Measurements from ENCODE around the gene MYO5B. TPM values are rescaled to one million over a fixed set of nuclear protein-coding genes. Genes with fewer than 3 reads are reported as not detected.

Gene MYO5B
- polyA plus RNA-seq, 1 of the 3 experiments (the other 2 are of a cell fraction), result 1.3 TPM

GRCh38 chr18:50138181-50139064, 56.5 kb downstream of the MYO5B start:
- no peak for TF ChIP-seq EP300 (IDR thresholded peaks at IDR 0.05; ENCODE audit: borderline replicate concordance in 1 of 2, low read depth in 1 of 2, low read length in 1 of 2)
- no peak overlapping the region for H3K4me3 ChIP-seq (ENCODE audit: low read depth in 2 of 2, low read length in 1 of 2)
- ChIA-PET CTCF (no interaction called here), POLR2A (no interaction called here)
- WGBS (ENCODE audit: low lambda C conversion rate), result 14% methylated on average over 3 of the region's 4 CpGs
- no peak overlapping the region for H3K27ac ChIP-seq (ENCODE audit: low read depth in 2 of 2, low read length in 1 of 2)
- H3K27me3 ChIP-seq (ENCODE audit: insufficient read depth), result no peaks in the 10 kb centered on the region
- no peaks in the 10 kb centered on the region for H3K36me3 ChIP-seq (replicated peaks in 1 of 2; ENCODE audit: control insufficient read depth in 1 of 2, insufficient read depth in 2 of 2, low read length in 1 of 2)
- no peaks in the 10 kb centered on the region for H3K9me3 ChIP-seq
- no peak overlapping the region for H2AFZ ChIP-seq (ENCODE audit: low read depth)
- H3K79me2 ChIP-seq (ENCODE audit: insufficient read depth), result no peaks in the 10 kb centered on the region
- DNase-seq, result no peak
- H3K9ac ChIP-seq, result no peak overlapping the region
- H3K4me1 ChIP-seq (ENCODE audit: control insufficient read depth in 1 of 2, insufficient read depth in 2 of 2, low read depth in 1 of 2, low read length in 1 of 2), result no peaks in the 10 kb centered on the region
- no peaks in the 10 kb centered on the region for H3F3A ChIP-seq (replicated peaks; ENCODE audit: insufficient read depth)
- H3K4me2 ChIP-seq, result no peak overlapping the region
- H3K9me2 ChIP-seq, result no peaks in the 10 kb centered on the region
- H4K20me1 ChIP-seq (ENCODE audit: insufficient read depth), result no peaks in the 10 kb centered on the region

- Histone ChIP-seq H3K4me1 (ENCODE audit: control insufficient read depth in 1 of 2, insufficient read depth in 2 of 2, low read depth in 1 of 2, low read length in 1 of 2) (no peaks in the 10 kb centered on the region), H3K4me2 (no peak overlapping the region), H3K27ac (ENCODE audit: low read depth in 2 of 2, low read length in 1 of 2) (no peak overlapping the region), H3K9ac (no peak overlapping the region), H3K9me3 (no peaks in the 10 kb centered on the region), H3K27me3 (ENCODE audit: insufficient read depth) (no peaks in the 10 kb centered on the region), H3K36me3 (replicated peaks in 1 of 2; ENCODE audit: control insufficient read depth in 1 of 2, insufficient read depth in 2 of 2, low read length in 1 of 2) (no peaks in the 10 kb centered on the region), H4K20me1 (ENCODE audit: insufficient read depth) (no peaks in the 10 kb centered on the region), H2AFZ (ENCODE audit: low read depth) (no peak overlapping the region), H3K4me3 (ENCODE audit: low read depth in 2 of 2, low read length in 1 of 2) (no peak overlapping the region), H3K9me2 (no peaks in the 10 kb centered on the region), H3F3A (replicated peaks; ENCODE audit: insufficient read depth) (no peaks in the 10 kb centered on the region), H3K79me2 (ENCODE audit: insufficient read depth) (no peaks in the 10 kb centered on the region)
- TF ChIP-seq FOSL2 (IDR thresholded peaks at IDR 0.05; ENCODE audit: borderline replicate concordance, low read depth), result no peak
- TF ChIP-seq NRF1 (IDR thresholded peaks at IDR 0.05; ENCODE audit: low read depth, low read length), result no peak
- no peak for TF ChIP-seq IRF3 (IDR thresholded peaks at IDR 0.05; ENCODE audit: low read depth, low read length)
- TF ChIP-seq NFIC (IDR thresholded peaks at IDR 0.05; ENCODE audit: borderline replicate concordance), result no peak
- TF ChIP-seq GABPA (IDR thresholded peaks at IDR 0.05; ENCODE audit: low read depth), result no peak
- TF ChIP-seq REST (IDR thresholded peaks at IDR 0.05; ENCODE audit: low read depth, low read length), result no peak
- no peak for TF ChIP-seq RFX5 (IDR thresholded peaks at IDR 0.05; ENCODE audit: low read length)
- no peak for TF ChIP-seq TAF1 (IDR thresholded peaks at IDR 0.05; ENCODE audit: borderline replicate concordance, low read depth, low read length)
- ChIA-PET CTCF (no interaction called here), POLR2A (no interaction called here)
- no peak for DNase-seq
- 55% methylated on average over 9 of the region's 9 CpGs for WGBS (ENCODE audit: low lambda C conversion rate)
Measured at GRCh38 chr18:50135903-50136302, 59.0 kb downstream of the MYO5B start.

Measured in SK-N-SH (cell line).